ENCODE results near the gene MLLT1.

MLLT1 gene

DNA sequence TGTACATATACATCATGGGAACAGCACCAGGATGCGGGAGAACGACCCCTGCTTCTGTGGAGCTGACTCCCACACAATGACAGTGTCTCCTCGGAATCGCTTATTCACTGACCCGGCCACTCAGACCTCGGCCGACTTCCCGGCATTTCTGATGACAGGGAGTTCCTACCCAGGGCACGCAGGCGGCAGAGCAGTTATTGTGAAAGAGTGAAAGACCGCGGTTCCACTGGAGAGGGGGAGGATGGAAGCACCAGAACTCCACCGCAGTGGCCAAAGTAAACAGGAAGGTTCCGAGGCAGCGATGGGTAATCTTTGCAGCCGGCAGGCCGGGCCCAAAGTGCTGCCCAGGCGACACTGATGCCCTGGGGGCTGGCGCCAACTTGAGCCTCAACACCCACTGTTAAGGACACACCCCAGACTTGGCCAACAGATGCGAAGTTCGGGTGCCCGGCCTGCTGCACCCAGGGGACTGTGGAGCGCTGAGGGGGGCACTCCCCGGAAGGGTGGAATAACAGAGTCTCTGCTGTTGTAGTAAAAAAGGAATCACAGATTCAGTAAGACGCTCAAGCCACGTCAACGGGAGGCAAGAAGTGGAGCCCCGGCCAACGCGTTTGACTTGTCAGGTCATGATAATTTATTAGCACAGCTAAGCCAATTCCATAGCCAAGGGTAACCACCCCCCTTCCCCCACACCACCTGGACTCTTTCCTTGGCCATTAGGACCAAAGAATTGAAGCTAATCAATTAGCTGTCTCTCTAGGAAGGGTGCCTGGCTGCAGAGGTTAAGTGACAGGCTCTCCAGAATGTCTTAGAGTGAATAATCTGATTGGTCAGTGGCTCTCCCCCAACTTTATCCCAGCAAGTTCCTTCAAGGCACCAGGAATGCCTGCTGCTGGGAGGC lies 5.8 kb downstream of the MLLT1 start:
- no peak for DNase-seq

DNA sequence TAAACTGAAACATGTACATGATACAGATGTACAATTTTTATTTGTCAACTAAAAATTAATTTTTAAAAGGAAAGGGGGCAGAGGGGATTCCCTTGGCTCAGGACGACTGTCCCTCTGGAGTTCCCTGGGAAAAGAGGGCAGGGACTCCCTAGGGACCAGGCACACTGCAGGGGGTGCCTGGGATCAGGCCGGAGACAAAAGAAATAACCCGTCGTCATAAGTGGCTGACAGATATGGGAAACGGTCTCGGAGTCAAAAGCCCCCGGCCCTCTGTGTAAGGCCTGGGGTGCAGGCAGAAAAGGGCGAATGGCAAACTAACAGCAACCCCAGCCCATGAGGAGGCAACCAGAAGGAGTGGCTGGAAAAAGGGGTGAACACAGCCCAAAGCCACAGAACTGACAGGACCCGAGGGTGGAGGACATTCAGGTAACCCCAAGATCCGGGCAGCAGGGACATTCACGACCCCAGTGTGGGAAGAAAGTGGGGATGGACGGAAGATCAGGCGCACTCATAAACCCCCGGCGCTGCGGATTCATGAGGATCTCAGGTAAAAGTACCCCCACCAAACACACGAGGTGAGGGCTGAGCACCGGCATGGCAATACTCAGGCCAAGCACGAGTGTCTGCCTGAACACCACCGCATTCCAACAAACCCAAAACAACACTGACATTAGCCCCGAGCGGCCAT lies 6.7 kb downstream of the MLLT1 start:
- DNase-seq: no peak

DNA sequence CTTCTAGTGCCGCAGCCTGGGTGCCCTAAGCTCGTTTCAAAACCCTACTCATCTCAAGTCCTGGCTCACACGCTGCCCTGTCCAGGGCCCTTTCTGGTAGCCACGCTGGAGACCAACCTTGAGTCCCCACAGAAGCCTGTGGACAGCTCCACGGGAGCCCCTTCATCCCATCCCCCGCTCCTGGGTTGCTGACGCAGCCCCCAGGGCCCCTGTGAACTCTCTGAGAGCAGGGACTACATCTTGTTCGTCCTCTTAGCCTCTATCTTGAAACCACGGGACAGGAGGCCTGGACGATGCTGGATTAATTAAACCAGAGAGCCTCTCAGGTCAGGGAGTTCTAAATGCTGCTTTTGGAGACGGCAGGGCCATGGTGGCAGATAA lies 7.4 kb downstream of the MLLT1 start:
- no peak for DNase-seq

DNA sequence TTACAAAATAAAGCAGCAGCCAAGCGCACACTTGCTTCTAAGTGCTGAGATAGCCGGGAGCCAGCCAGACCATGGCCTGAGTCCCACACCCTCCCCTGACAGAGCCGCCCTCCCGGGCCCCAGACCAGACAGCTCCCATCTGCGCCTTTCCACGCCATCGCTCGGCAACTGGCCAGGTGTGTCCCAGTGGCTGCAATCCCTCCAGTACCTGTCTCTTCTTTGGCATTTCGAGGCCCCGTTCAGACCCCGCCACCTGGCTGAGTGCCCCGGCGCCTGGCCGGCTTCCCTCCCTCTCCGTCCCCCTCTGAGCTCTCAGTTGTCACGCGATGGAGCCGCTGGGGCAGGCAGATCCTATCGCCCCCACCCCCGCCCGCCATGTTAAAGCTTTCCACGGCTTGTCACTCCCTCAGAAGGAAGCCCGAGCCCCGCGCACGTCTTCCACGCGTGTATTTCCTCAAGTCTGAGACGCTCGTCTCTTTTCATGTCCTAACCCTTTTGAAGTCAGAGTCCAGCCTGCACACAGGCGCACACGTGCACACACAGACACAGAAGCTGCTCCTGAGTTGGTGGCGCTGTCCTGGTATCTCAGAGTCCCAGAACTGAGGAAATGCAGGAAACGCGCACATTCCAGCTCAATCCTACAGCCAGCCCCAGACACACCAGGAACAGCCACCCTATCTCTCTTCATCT lies 7.9 kb downstream of the MLLT1 start:
- no peak for DNase-seq

DNA sequence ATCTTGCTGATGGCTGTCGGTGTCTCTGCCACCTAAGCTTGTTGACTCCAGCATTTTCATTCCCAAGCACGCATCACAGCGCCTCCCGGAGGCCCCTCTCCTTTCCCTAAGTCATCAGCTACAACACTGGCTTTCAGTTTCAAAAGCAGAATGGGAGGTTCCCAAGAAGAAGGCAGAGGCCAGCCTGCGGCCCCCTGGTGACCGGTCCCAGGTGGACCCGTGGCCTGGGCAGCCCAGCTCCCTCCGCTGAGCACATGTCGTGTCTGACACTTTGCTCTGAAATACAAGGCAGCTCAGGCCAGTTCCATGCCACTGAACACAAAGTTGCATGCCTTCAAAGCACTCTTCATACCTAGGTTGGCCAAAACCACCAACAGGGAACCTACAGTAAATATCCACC lies 8.5 kb downstream of the MLLT1 start:
- DNase-seq: no peak

DNA sequence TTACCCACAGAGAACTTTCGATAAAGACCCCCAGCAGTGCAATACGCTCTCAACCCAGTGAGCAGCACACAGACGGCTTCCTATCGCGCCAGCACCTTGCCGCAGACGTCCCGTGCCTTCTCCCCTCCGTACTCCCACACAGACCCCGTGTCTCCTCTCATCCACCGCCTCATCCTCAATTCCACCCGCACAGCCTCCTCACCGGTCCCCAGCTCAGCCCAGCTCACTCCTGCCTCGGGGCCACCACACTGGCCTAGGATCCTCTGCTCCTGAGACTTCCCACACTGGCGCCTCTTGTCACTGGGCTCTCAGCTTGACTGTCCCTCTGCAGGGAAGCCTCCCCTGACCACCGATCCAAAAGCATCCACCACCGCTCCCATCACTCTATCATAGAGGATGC lies 9.0 kb downstream of the MLLT1 start:
- no peak for DNase-seq

DNA sequence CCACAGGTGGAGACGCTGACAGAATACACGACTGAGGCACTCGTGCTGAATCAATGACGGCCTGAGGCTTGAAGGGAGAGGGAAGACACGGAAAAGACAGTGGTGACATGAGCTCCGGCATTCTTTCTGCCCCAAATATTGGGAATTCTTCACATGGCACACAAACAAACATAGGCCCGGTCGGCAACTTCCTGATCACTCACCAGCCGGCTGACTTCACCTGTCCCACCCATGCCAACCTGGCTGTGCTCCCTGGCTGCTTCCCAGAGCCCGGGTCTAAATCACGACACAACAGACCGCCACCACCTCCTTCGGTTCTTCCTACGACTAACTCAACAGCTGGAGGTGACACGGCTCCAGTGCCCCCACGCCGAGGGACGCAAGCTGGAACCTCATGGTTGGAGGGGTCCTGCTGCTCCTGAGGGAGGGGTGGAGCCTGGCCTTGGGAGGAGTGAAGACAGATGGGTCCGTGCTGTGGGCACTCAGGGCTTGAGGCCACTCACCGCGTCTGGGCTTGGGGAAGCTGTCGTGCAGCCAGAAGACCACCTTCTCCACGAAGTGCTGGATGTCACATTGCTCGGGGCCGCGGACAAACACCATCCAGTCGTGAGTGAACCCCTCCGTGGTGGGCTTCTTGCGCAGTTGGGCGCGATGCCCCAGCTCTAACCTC lies 9.6 kb downstream of the MLLT1 start:
- DNase-seq: no peak

DNA sequence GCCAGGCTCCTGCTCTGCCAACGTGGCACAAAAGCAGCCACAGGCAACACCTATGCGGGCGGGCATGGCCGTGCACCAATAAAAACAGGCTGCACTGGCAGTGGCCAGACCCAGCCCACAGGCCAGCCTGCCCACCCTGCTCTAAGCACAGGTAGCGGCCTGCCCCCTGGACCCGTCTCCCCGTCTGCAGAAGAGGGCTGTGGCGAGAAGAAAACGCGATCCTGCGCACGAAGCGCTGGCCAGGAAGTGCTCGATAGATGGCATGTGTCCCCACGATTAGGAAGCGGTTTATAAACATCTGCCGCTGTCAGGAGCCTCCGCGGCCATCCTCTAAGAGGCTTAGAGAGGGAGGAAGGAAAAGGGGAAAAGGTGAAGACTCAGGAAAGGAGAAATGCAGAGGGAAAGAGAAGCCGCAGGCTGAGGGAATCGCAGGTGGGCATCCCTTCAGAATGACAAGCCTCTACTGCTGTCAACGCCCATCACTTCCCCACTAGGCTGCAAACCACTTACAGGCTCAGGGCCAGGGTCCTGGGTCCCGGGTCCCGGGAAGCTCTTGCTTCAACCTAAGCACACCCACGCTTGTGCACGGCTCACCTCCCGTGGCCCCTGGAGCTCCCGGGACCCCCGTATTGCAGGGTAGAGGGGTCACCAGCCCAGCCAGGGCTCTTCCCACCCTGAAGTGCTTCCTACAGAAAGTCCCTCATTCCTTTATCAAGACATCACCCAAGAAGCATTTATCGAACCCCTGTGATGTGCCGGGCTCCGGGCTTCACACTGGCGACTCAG lies 10.5 kb downstream of the MLLT1 start:
- DNase-seq: no peak

DNA sequence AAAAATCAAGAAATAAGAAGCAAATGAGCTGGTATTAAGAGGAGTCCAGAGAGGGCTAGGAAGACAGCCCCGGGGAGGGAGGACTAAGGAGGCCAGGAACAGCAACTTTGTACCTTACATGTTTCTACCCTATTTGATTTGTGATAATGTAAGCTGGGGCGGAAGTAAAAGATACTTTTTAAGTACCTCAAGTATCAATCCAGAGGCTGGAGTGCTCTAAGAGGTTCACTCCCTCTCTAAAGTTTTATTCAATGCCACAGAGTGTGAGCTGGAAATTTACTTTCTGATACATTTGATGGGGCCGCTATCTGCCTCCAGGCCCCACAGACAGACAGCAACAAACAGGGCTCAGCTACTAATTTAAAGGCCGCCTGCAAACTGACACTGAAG lies 11.4 kb downstream of the MLLT1 start:
- no peak for DNase-seq

DNA sequence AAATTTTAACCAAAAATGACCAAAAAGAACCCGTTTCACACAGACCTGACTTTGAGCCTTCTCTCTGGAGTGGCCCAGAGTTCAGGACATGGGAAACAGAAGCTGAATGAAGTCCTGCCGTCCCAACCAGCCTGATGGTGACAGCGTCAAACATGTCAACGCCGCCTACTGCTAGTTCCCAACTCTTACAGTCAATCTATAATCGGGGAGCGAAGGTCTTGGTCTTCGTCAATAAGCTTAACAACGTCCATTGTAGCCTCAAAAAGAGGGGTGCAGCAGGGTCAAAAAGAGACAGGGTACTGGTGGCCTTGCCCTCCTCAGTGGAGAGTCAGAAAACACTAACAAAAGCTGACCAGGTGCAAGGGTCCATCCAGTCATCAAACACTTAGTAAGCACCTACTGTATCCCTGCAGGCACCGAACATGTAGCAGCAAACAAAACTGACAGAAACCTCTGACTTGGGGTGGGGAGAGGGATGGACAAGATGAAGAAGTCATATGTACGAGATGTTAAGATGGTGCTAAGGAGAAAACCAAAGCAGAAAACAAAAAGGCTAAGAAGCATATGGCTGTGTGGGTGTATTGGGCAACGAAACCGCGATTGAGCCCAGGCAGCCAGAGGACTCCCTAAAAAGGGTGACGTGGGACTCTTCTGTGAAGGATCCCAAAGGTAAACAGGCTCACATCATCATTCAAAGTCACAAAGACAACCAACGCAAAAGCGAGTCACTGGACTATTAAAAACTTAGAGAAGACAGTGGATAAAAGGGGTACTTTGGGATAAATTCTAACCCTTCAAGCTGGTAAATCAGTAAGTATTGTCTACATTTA lies 12.0 kb downstream of the MLLT1 start:
- no peak for DNase-seq

DNA sequence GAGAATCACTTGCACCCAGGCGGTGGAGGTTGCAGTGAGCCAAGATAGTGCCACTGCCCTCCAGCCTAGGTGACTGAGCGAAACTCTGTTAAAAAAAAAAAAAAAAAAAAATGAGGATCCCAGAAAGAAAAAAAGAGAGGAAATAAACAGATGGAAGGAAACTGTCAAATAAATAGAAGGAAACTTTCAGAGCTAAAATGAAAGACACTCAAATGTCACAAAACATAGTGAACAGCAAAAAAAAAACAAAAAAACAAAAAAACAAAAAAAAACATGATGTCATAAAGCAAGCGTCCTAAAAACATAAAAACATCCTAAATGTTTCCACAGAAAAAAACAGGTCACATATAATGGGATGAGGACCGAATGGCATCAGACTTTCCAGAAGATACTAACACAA lies 15.0 kb downstream of the MLLT1 start:
- DNase-seq: no peak

DNA sequence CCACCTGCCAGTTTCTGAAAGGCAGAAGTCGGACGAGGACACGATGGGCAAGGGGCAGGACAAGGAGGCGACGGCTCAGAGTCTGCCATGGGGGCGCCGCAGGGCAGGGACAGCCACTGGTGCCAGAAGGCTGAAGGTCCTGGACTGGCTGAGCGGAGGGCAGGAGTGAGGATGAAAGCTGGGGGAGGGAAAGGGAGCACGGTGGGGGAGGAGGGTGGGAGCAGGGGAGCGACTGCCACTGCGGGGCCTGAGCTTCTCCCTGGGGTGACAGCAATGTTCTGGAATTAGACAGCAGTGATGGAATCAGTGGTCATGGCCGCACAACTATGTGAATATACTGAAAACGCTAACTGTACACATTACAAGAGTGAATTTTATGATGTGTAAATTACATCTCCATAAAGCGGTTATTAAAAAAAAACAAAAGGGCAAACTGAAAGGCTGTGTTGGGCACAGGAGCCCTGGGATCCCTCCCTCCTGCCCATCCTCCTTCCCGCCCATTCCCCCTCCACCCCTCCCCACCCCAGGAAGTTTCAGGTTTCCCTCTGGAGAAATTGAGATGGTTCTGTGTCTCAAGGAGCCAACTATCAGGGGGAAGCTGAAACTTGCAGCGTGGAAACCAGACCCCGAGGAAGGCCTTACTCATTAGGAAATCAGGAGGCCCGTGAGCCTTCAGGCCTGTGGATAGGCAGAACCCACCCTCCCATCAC lies 15.9 kb downstream of the MLLT1 start:
- no peak for DNase-seq

DNA sequence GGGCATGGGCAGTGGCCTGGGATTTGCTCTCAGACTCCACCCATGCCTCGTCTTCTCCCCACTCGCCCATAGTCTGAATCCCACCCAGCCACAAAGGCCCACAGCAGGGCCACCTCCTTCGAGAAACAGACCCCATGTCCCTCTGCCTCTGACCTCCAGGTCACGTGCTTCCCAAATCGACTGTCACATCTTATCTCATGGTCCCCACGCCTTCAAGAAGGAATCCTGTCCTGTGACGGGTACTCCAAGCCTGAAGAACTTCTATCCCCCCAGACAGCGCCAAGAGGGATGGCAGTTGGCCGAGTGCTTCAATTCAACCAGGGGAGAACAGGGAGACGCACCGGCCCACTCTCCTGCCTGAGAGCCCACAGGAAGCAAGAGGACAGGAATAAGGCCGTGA lies 16.5 kb downstream of the MLLT1 start:
- no peak for DNase-seq

DNA sequence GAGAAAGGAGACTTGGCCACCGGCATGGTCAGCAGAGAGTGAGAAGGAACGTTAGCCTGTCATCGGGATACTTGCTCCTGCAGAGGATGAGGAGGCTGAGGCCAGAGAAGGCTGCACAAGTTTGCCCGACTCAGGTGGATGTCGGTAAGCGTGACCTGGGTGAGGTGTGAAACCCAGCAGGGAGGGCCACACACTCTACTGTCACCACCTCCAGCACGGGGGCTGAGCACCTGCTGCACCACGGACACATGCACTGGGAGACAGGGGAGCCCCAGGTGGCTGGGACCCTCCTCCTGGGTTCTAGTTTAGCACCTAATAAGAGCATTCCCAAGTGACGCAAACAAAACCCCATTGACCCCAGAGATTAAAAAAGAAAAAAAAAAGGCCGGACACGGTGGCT lies 17.3 kb downstream of the MLLT1 start:
- no peak for DNase-seq

DNA sequence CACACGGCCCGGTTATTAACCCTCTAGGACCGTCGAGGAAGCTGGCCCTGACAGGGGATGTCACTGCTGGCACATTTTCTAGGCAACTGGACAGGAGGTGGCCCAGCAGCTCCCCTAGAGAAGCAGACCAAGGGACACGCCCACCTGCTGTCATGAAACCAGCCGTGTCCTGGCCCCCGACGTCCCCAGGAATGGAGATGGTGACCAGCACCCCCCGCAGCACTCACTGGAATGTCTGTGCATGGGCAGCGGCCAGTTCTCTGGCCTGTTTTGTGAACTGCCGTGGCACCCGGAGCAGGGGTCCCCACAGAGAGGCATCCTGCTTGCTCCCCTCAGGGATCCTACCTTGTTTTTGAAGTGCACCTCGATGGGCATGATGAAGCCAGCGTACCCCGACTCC lies 17.9 kb downstream of the MLLT1 start:
- no peak for DNase-seq

DNA sequence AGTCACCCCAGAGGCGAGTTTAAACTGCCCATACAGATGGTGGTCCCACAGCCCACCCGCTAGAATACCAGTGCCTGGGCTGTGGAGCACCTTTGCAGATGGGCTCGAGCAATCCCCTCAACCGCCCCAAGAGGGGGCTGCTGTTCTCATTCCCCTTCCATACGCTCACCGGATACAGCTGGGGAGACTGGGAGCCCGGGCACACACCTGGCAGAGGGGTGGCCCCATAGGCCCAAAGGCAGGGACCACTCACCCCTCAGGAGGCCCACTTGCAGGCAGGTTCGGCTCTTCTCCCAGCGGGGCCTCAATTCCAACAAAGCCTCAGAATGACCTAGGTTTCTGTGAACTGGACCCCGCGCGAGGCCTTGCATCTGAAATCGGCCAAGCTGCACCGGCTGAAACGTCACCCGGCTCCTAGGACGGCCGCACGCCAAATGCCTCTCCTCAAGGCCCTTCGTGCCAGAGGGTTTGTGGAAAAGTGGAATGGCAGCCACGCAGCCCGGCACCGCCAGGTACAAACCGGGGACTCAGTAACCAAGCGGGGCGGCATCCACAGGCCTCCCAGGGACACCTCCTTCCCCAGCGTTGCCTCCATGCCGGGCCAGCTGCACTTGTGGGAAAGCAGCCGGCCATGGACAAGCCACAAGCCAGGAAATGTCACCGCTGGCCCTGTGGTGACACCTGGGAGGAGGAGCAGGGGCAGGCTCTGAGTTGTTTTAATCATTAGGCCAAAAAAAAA lies 18.7 kb downstream of the MLLT1 start:
- no peak for DNase-seq

DNA sequence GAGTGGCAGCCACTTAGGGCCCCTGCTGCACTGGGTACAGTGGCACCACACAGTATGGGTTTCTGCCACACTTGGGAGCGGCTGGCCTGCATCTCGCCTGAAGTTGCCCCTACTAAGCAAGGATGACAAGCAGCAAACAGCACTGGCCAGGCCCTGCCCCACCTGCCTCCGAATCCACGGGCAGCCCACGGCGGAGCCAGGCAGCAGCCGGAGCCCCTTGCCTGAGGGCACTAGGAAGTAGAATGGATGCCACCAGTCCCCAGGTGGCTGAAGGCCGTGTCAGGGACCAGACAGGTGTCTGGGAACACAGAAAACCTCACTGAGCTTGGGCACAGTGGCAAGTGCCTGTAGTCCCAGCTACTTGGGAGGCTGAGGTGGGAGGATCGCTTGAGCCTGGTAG lies 19.4 kb downstream of the MLLT1 start:
- no peak for DNase-seq

DNA sequence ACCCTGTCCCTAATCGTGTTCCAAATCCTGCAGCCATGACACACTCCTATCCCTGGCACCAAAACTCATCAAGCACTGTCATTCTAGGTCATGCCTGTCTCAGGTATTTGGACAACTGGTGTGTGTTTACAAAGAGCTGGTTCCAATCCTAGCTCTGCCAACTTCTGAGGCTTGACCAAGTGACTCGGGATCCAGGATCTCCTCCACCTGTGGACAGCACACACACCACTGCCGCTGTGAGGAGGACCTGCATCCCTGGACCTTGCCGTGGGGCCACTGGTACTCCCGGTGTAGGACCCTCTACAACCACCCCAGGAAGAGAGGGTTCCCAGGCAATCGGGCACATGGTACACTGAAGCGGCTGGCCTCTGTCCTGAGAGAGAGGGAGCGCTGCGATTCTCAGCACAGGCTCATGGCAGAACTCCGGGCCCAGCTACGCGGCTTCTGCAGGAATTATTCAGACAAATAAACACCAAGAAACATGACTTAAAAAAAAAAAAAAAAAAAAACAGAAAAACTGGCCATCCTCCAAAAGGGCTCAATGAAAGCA lies 20.4 kb downstream of the MLLT1 start:
- no peak for DNase-seq

DNA sequence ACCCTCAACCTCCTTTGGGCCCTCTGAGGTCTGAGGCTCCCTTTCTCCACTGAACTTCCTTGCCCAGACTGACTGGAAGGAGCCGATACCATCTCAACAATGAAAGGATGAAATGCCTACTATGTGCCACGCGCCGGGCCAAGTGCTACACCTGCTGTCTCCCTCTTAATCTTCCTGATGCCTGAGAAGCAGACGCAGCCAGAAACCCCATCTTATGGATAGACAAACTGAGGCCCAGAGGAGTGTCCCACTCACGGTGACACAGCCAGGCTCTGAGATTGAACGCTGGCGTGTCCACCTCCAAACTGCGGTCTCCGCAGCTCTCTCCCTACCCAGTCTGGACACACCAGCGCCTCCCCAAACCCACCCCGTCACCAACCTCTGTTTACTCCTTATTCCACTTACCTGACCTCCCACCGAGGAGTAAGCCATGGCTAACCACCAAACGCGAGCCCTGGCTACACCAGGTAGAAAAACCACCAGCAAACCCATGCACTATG lies 20.9 kb downstream of the MLLT1 start:
- DNase-seq: no peak

Measured in NCI-H1694 treated with DMSO at 0.1 percent for 48 hours (cell line).